ENCODE results near the gene KLHL6. TPM values are rescaled to one million over a fixed set of nuclear protein-coding genes. Genes with fewer than 3 reads are reported as not detected.

Gene KLHL6
- total RNA-seq, 2 donors from 2014 or later = 2.0 to 3.0 TPM

- DNase-seq (ENCODE audit: low spot score) = no peak
- intact Hi-C loops (cut with DNase I) = no loop called here
These were observed 116.0 kb downstream of the KLHL6 start for GRCh38 chr3:183439515-183439914.

GRCh38 chr3:183438735-183439134 is 116.8 kb downstream of the KLHL6 start:
- DNase-seq (ENCODE audit: low spot score) = no peak
- intact Hi-C loops (cut with DNase I) = no loop called here

GRCh38 chr3:183437666-183438564 is 117.6 kb downstream of the KLHL6 start:
- intact Hi-C loops (cut with DNase I) = no loop called here
- DNase-seq (ENCODE audit: low spot score) = no peak

Other genes with a start within 250 kb of the KLHL6 start
- gene MCF2L2, start 127.1 kb downstream of the KLHL6 start, total RNA-seq = 1 to 10 TPM in 1 of 2 donors, under 1 TPM in 1; 0.38 to 1.3 TPM
- gene KLHL24, start 79.9 kb upstream of the KLHL6 start, total RNA-seq = 10 to 100 TPM; 33.3 to 35.5 TPM
- 10 to 100 TPM; 20.8 to 23.6 TPM for gene YEATS2, start 142.1 kb upstream of the KLHL6 start, total RNA-seq